Cardiac muscle cell (in vitro differentiated cells and primary cell): Measurements from ENCODE around the gene ADCYAP1R1. TPM values are rescaled to one million over a fixed set of nuclear protein-coding genes. Genes with fewer than 3 reads are reported as not detected.

Source experiments
- DNase-seq, 2 donors: peaks; one replicate each; pipeline versions ENCODE4 v3.0.0 to v3.0.0-alpha.2; 2010 to 2017; ENCODE audit warnings: low read depth in 1 of 2, low spot score in 1 of 2
- H3K27ac ChIP-seq: fragments of 200-600 bp; sonication (generic); 2 replicates; pipeline ENCODE4 v1.5.1; 2016
- H3K27me3 ChIP-seq: fragments of 200-600 bp; sonication (generic); 2 replicates; pipeline ENCODE4 v1.6.0; 2016; ENCODE audit warnings: control low read depth
- H3K36me3 ChIP-seq: fragments of 200-600 bp; sonication (generic); 2 replicates; pipeline ENCODE4 v1.5.1; 2016; ENCODE audit warnings: control low read depth
- H3K4me1 ChIP-seq: fragments of 200-600 bp; sonication (generic); 2 replicates; pipeline ENCODE4 v1.8.1; 2017; ENCODE audit warnings: low read depth, mild to moderate bottlenecking, mixed run types
- H3K4me3 ChIP-seq: fragments of 200-600 bp; sonication (generic); 2 replicates; pipeline ENCODE4 v1.5.1; 2016; ENCODE audit warnings: mild to moderate bottlenecking
- H3K9me3 ChIP-seq: fragments of 200-600 bp; sonication (generic); 2 replicates; pipeline ENCODE4 v1.5.1; 2017; ENCODE audit warnings: low read depth, mild to moderate bottlenecking, control low read depth
- polyA plus RNA-seq: library from polyadenylated mRNA; unstranded; fragments of >200 nt; fragmentation: Nextera tagmentation; extraction: Ambion mirVana; gene quantifications from 2 replicates; pipeline ENCODE4 v1.2.1, GENCODE V29; 2016
- total RNA-seq: library from RNA; depleted of rRNA; stranded (reverse); fragments of >200 nt; gene quantifications from 2 replicates; pipeline ENCODE4 v1.2.3, GENCODE V29; 2016
- TF ChIP-seq, protein P1 (sequence below): IDR thresholded peaks from 2 replicates; pipeline ENCODE4 v1.5.1; 2012; ENCODE audit warnings: low read depth, mild to moderate bottlenecking, low read length

ADCYAP1R1 gene
- total and polyA plus RNA-seq, 2 experiments from 2014 or later, result 0.49 to 4.5 TPM

DNA sequence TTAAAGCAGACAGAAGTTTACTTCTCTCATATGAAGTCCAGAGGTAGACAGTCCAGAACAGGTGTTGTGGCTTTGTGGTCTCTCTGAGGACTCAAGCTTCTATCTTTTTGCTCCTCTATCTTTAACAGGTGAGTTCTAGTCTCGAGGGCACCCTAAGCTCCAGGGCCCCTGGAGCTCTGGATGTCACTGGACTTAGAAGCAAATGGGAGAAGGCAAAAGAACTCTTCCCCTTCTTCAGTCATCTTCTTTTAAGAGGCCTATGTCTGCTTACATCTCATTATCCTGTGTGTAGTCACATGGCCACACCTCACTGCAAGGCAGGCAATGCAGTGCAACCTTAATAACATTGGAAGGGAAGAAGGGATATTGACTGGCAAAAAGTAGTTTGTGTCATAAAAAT is 61.6 kb downstream of the ADCYAP1R1 start:
- Histone ChIP-seq H3K4me1 (no peaks in the 10 kb centered on the region), H3K27me3 (peaks cover 4% of the 10 kb centered on the region), H3K36me3 (no peaks in the 10 kb centered on the region), H3K9me3 (no peaks in the 10 kb centered on the region), H3K4me3 (no peak overlapping the region), H3K27ac (no peak overlapping the region)
- DNase-seq, result no peak
- TF ChIP-seq, protein P1, sequence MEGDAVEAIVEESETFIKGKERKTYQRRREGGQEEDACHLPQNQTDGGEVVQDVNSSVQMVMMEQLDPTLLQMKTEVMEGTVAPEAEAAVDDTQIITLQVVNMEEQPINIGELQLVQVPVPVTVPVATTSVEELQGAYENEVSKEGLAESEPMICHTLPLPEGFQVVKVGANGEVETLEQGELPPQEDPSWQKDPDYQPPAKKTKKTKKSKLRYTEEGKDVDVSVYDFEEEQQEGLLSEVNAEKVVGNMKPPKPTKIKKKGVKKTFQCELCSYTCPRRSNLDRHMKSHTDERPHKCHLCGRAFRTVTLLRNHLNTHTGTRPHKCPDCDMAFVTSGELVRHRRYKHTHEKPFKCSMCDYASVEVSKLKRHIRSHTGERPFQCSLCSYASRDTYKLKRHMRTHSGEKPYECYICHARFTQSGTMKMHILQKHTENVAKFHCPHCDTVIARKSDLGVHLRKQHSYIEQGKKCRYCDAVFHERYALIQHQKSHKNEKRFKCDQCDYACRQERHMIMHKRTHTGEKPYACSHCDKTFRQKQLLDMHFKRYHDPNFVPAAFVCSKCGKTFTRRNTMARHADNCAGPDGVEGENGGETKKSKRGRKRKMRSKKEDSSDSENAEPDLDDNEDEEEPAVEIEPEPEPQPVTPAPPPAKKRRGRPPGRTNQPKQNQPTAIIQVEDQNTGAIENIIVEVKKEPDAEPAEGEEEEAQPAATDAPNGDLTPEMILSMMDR, result no peak

DNA sequence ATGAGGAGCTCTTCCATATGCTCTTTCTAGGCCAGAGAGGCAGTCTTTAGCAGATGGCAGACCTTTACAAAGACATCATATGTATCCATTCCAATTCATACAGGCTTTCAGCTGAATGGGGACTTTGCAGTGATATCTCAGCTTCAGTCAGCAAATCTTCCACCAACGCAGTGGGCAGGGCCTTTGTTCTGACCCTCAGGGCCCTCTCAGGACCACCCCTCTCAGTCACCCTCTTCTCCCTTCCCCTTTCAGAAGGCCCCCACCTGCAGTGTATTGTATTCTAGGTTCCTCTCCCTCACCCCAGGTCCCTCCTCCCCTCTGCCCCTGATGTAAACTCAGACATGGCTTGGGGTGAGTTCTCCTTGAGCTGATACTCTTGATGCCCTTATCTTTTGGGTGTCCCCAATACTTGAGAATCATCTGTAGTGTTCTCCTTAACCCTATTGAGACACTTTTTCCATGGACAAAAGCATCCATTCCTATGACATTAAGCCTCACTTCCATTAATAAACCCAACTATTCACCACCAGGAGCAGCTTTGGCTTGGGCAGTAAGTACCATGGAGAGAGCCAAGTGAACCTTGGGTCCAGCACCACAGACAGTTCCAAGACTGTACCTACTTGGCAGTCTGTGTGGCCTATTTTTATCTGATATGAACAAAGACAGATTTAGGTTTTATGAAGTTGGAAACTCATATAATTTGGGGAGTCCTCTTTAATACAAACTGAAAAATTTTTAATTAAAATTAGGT is 62.7 kb downstream of the ADCYAP1R1 start:
- H3K36me3 ChIP-seq, result no peaks in the 10 kb centered on the region
- peak; percentile 64 to 75 for DNase-seq
- no peak overlapping the region for H3K4me3 ChIP-seq
- TF ChIP-seq, protein P1, result no peak
- no peaks in the 10 kb centered on the region for H3K4me1 ChIP-seq
- H3K9me3 ChIP-seq, result no peaks in the 10 kb centered on the region
- no peak overlapping the region for H3K27ac ChIP-seq
- peaks cover 4% of the 10 kb centered on the region for H3K27me3 ChIP-seq

DNA sequence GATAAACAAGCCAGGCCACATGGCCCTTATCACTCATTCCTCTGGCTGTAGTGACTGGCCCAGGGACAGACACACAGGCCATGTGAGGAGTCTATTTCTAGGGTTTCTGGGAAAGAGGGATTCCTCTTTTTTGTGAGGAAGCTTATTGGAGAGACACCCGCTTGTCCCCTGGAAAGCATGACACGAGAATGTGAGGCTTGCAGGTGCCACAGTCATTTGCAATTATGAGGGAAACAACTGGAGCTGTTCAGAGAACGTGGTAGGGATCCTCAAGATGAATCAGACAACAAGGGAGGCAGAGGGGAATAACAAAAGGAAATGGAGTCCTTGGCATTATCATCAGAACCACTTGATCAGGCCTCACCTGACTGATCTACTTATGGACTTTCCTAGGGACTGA is 64.5 kb downstream of the ADCYAP1R1 start:
- Histone ChIP-seq H3K4me3 (no peak overlapping the region), H3K27me3 (peaks cover 3% of the 10 kb centered on the region), H3K27ac (no peak overlapping the region), H3K4me1 (no peaks in the 10 kb centered on the region), H3K9me3 (no peaks in the 10 kb centered on the region), H3K36me3 (no peaks in the 10 kb centered on the region)
- TF ChIP-seq, protein P1, result no peak
- DNase-seq, result no peak

DNA sequence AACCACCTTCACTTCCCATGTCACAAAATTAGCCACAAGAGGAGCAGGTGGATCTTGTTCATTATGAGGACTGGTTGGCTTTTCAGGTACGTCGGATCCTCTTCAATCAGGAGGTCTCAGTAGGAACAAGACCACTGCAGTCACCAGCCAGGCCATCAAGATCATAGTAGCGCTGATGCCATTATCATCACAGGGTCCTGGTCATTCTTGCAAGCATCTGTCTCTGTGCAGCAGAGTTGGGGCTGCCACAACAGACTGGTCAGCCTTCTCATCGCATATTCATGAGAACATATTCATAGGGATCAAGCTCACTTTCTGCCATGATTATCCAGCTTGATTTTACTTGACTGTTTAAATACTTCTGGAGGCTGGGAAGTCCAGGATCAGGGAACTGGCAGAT is 67.1 kb downstream of the ADCYAP1R1 start:
- Histone ChIP-seq H3K27me3 (no peaks in the 10 kb centered on the region), H3K4me1 (no peaks in the 10 kb centered on the region), H3K9me3 (no peaks in the 10 kb centered on the region), H3K4me3 (no peak overlapping the region), H3K27ac (no peak overlapping the region), H3K36me3 (no peaks in the 10 kb centered on the region)
- no peak for DNase-seq
- TF ChIP-seq, protein P1, result no peak

DNA sequence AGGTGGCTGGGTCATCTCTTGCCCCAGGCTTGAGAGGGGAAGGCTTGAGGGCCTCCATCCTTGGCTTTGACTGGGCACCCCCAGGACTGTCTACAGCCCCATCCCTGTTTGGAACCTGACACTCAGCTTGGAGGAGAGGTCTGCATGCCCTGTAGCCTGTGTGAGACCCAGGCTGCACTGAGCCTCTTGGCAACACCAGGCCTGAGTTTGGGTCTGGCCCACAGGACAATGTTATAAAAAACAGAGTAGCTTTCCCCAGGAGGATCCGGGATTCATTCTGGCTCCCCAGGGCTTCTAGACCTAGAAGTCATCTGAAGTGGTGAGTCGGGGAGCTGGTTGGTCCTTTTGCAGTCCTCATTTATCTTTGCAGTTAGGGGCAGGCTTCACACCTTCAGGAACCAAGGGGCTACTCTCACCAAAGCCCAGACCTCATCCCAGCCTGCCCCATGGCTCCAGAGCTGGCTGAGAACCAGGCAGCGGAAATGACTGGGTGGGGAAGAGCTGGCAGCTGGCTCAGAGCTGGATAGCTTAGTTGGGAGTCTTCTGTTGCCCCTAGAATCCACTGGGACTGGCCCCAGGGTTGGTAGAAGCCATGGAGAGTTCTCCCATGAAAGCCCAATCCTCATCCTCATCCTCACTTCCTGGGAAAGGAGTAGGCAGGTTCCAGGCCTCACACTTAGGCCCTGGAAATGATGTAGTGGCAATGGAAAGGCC is 68.8 kb downstream of the ADCYAP1R1 start:
- Histone ChIP-seq H3K36me3 (no peaks in the 10 kb centered on the region), H3K9me3 (no peaks in the 10 kb centered on the region), H3K4me1 (no peaks in the 10 kb centered on the region), H3K4me3 (no peak overlapping the region), H3K27me3 (no peaks in the 10 kb centered on the region), H3K27ac (no peak overlapping the region)
- DNase-seq, result no peak
- TF ChIP-seq, protein P1, result no peak
